Stimulated activated naive CD4-positive, alpha-beta T cell (primary cell): ENCODE measurements around the gene RMND1.
A peak's percentile ranks its signal among the peaks of the same experiment; 100 is the strongest.

Source experiments
- DNase-seq, 6 experiments: peaks; one replicate each; lab custom pipeline; 2025; lab: John Stamatoyannopoulos, UW

RMND1 gene

GRCh38 chr6:151413372-151414145 lies 38.4 kb downstream of the RMND1 start:
- DNase-seq = peak; percentile 12 to 78 (median 64)

GRCh38 chr6:151412909-151413308 lies 39.0 kb downstream of the RMND1 start:
- DNase-seq = no peak

- no peak for DNase-seq
Measured at GRCh38 chr6:151409679-151410078, 42.2 kb downstream of the RMND1 start.

GRCh38 chr6:151409260-151409659 lies 42.7 kb downstream of the RMND1 start:
- no peak for DNase-seq

GRCh38 chr6:151408858-151409257 lies 43.1 kb downstream of the RMND1 start:
- no peak for DNase-seq

GRCh38 chr6:151403919-151404308 lies 48.0 kb downstream of the RMND1 start:
- no peak for DNase-seq

GRCh38 chr6:151402228-151402627 lies 49.7 kb downstream of the RMND1 start:
- DNase-seq = no peak

GRCh38 chr6:151400473-151400872 lies 51.5 kb downstream of the RMND1 start:
- no peak for DNase-seq

GRCh38 chr6:151399679-151400078 lies 52.2 kb downstream of the RMND1 start:
- no peak for DNase-seq

- DNase-seq = no peak
Measured at GRCh38 chr6:151393410-151393809, 58.5 kb downstream of the RMND1 start.

- no peak for DNase-seq
Measured at GRCh38 chr6:151392427-151392826, 59.5 kb downstream of the RMND1 start.

GRCh38 chr6:151391471-151392413 lies 60.2 kb downstream of the RMND1 start, which contains the start of gene ZBTB2:
TSS of gene ZBTB2 (minus strand) at chr6:151391559. CDS start at chr6:151373637, 17,922 bp downstream.
- peak; percentile 59 to 78 (median 72) for DNase-seq

GRCh38 chr6:151390851-151391470 lies 61.0 kb downstream of the RMND1 start:
- DNase-seq = peak; percentile 80 to 93 (median 84)

GRCh38 chr6:151390276-151390850 lies 61.6 kb downstream of the RMND1 start:
- DNase-seq = peak; percentile 93 to 99 (median 96)

- DNase-seq = peak in 1 of 6 experiments; percentile 95
Measured at GRCh38 chr6:151389618-151390275, 62.2 kb downstream of the RMND1 start.

- DNase-seq = peak in 2 of 6 experiments; percentile 54 to 65
Measured at GRCh38 chr6:151388997-151389617, 62.8 kb downstream of the RMND1 start.

GRCh38 chr6:151388236-151388635 lies 63.7 kb downstream of the RMND1 start:
- no peak for DNase-seq

- no peak for DNase-seq
Measured at GRCh38 chr6:151387175-151387970, 64.6 kb downstream of the RMND1 start.

- DNase-seq = no peak
Measured at GRCh38 chr6:151385177-151385576, 66.7 kb downstream of the RMND1 start.

- DNase-seq = no peak
Measured at GRCh38 chr6:151384151-151384550, 67.8 kb downstream of the RMND1 start.
